Peyer's patch (tissue), 4 donors: ENCODE data around the gene DCTD.

ENCODE experiments used
- CTCF ChIP-seq, 6 experiments: fragments of 450-650 bp in 4 of 6; fragments of 200-600 bp in 2 of 6; sonication (generic) in 1 of 6; IDR thresholded peaks; one replicate each; pipeline ENCODE4 v1.5.1; 2017 to 2019; ENCODE audit warnings: antibody characterized with exemption in 6 of 6, mild to moderate bottlenecking in 3 of 6, moderate library complexity in 1 of 6
- POLR2A ChIP-seq, 2 donors: fragments of 450-650 bp; IDR thresholded peaks; one replicate each; pipeline ENCODE4 v1.5.1; 2017; ENCODE audit warnings: antibody characterized with exemption in 2 of 2, mild to moderate bottlenecking in 2 of 2, moderate library complexity in 2 of 2

- no peak for TF ChIP-seq CTCF (IDR thresholded peaks at IDR 0.05)
- TF ChIP-seq POLR2A (IDR thresholded peaks at IDR 0.05) = no peak
Observed at GRCh38 chr4:182930889-182931288, 13.7 kb upstream of the DCTD start.
